HuH-7 (cell line): ENCODE data around the gene DSG1.
A peak's percentile ranks its signal among the peaks of the same experiment; 100 is the strongest.
"Not testable (repeated sequence)": the region's sequence is repeated elsewhere in the genome, so short reads cannot be mapped to it uniquely, and the experiment has no call there.

ENCODE experiments used
- DNase-seq: peaks from one replicate; pipeline ENCODE4 v3.0.0; 2011; ENCODE audit warnings: low spot score

Gene DSG1

GRCh38 chr18:31343454-31343853 is 25.5 kb downstream of the DSG1 start:
- no peak for DNase-seq

GRCh38 chr18:31353336-31353735 is 35.4 kb downstream of the DSG1 start:
- DNase-seq = not testable (repeated sequence)

GRCh38 chr18:31354990-31355389 is 37.0 kb downstream of the DSG1 start:
- no peak for DNase-seq

- no peak for DNase-seq
Observed at GRCh38 chr18:31356025-31356424, 38.1 kb downstream of the DSG1 start.

- no peak for DNase-seq
Observed at GRCh38 chr18:31364190-31364589, 46.2 kb downstream of the DSG1 start.

- no peak for DNase-seq
Observed at GRCh38 chr18:31369478-31369877, 51.5 kb downstream of the DSG1 start.

GRCh38 chr18:31371989-31372388 is 54.0 kb downstream of the DSG1 start:
- no peak for DNase-seq

- no peak for DNase-seq
Observed at GRCh38 chr18:31373641-31374040, 55.7 kb downstream of the DSG1 start.

- DNase-seq = no peak
Observed at GRCh38 chr18:31376477-31376876, 58.5 kb downstream of the DSG1 start, which contains the start of gene DSG4. DSG4 (plus strand) TSS chr18:31376777; CDS start chr18:31376912, 135 bp downstream.

GRCh38 chr18:31380912-31381311 is 63.0 kb downstream of the DSG1 start:
- no peak for DNase-seq

GRCh38 chr18:31382107-31382506 is 64.1 kb downstream of the DSG1 start:
- DNase-seq = no peak

GRCh38 chr18:31386741-31387140 is 68.8 kb downstream of the DSG1 start:
- DNase-seq = no peak

- DNase-seq = no peak
Observed at GRCh38 chr18:31393286-31393685, 75.3 kb downstream of the DSG1 start.

- no peak for DNase-seq
Observed at GRCh38 chr18:31396796-31397612, 79.0 kb downstream of the DSG1 start.

- DNase-seq = no peak
Observed at GRCh38 chr18:31398191-31398590, 80.2 kb downstream of the DSG1 start.

GRCh38 chr18:31399306-31400032 is 81.5 kb downstream of the DSG1 start:
- no peak for DNase-seq

GRCh38 chr18:31401156-31402025 is 83.4 kb downstream of the DSG1 start:
- peak; percentile 18 for DNase-seq

GRCh38 chr18:31402026-31402373 is 84.0 kb downstream of the DSG1 start:
- DNase-seq = no peak

GRCh38 chr18:31403409-31403808 is 85.4 kb downstream of the DSG1 start:
- DNase-seq = no peak
